Measurements from ENCODE around the gene SLC38A10. TPM values are rescaled to one million over a fixed set of nuclear protein-coding genes. Genes with fewer than 3 reads are reported as not detected.

The SLC38A10 gene
- total RNA-seq, 4 donors from 2014 or later = 24.5 to 56.5 (median 28.8) TPM

- H3K9me3 ChIP-seq = no peaks in the 10 kb centered on the region
- no peak for ATAC-seq
- peaks cover 0 to 43% of the 10 kb centered on the region in 2 donors for H3K36me3 ChIP-seq
- H3K4me3 ChIP-seq = no peak overlapping the region
- no peaks in the 10 kb centered on the region for H3K27me3 ChIP-seq
- intact Hi-C loops (cut with DNase I; ENCODE audit: low total_unique reads) (no loop called here), in situ Hi-C loops (cut with MboI; ENCODE audit: low sequenced_read_pairs in 4 of 4) (no loop called here)
- DNase-seq = no peak
- H3K4me1 ChIP-seq = no peaks in the 10 kb centered on the region
- no peak for TF ChIP-seq CTCF (IDR thresholded peaks at IDR 0.05 in 4 of 5, conservative IDR thresholded peaks at IDR 0.05 in 1 of 5)
- no peak for TF ChIP-seq POLR2A (IDR thresholded peaks at IDR 0.05)
- no peak overlapping the region for H3K27ac ChIP-seq
Measured at GRCh38 chr17:81279278-81280275, 15.5 kb downstream of the SLC38A10 start.

- ATAC-seq (no peak), DNase-seq (no peak)
- Histone ChIP-seq H3K27me3 (no peaks in the 10 kb centered on the region), H3K36me3 (peaks cover 0 to 51% of the 10 kb centered on the region in 2 donors), H3K4me3 (no peak overlapping the region), H3K4me1 (no peaks in the 10 kb centered on the region), H3K27ac (no peak overlapping the region), H3K9me3 (no peaks in the 10 kb centered on the region)
- intact Hi-C loops (cut with DNase I; ENCODE audit: low total_unique reads) (no loop called here), in situ Hi-C loops (cut with MboI; ENCODE audit: low sequenced_read_pairs in 4 of 4) (no loop called here)
- no peak for TF ChIP-seq POLR2A (IDR thresholded peaks at IDR 0.05)
- TF ChIP-seq CTCF (IDR thresholded peaks at IDR 0.05 in 4 of 5, conservative IDR thresholded peaks at IDR 0.05 in 1 of 5) = no peak
Measured at GRCh38 chr17:81278831-81279230, 16.3 kb downstream of the SLC38A10 start.

- Histone ChIP-seq H3K9me3 (no peaks in the 10 kb centered on the region), H3K27me3 (no peaks in the 10 kb centered on the region), H3K27ac (no peak overlapping the region), H3K4me1 (no peaks in the 10 kb centered on the region), H3K36me3 (peaks cover 0 to 57% of the 10 kb centered on the region in 2 donors), H3K4me3 (no peak overlapping the region)
- TF ChIP-seq CTCF (IDR thresholded peaks at IDR 0.05 in 4 of 5, conservative IDR thresholded peaks at IDR 0.05 in 1 of 5) = no peak
- no peak for TF ChIP-seq POLR2A (IDR thresholded peaks at IDR 0.05)
- no peak for ATAC-seq
- DNase-seq = no peak
- intact Hi-C loops (cut with DNase I; ENCODE audit: low total_unique reads) = no loop called here
- in situ Hi-C loops (cut with MboI; ENCODE audit: low sequenced_read_pairs in 4 of 4) = no loop called here
Measured at GRCh38 chr17:81277946-81278693, 17.0 kb downstream of the SLC38A10 start.

GRCh38 chr17:81277421-81277820 is 17.7 kb downstream of the SLC38A10 start:
- Histone ChIP-seq H3K27me3 (no peaks in the 10 kb centered on the region), H3K27ac (no peak overlapping the region), H3K9me3 (no peaks in the 10 kb centered on the region), H3K36me3 (peaks cover 0 to 60% of the 10 kb centered on the region in 2 donors), H3K4me1 (no peaks in the 10 kb centered on the region), H3K4me3 (no peak overlapping the region)
- DNase-seq (no peak), ATAC-seq (no peak)
- in situ Hi-C loops (cut with MboI; ENCODE audit: low sequenced_read_pairs in 4 of 4) (no loop called here), intact Hi-C loops (cut with DNase I; ENCODE audit: low total_unique reads) (no loop called here)
- no peak for TF ChIP-seq POLR2A (IDR thresholded peaks at IDR 0.05)
- no peak for TF ChIP-seq CTCF (IDR thresholded peaks at IDR 0.05 in 4 of 5, conservative IDR thresholded peaks at IDR 0.05 in 1 of 5)
